Fibroblast of skin of left quadriceps (primary cell): ENCODE results near the gene TBX4.
"Not testable (repeated sequence)": the region's sequence is repeated elsewhere in the genome, so short reads cannot be mapped to it uniquely, and the experiment has no call there.

ENCODE experiments used
- DNase-seq, 2 experiments: peaks; one replicate each; pipeline ENCODE4 v3.0.0-alpha.2; 2013; ENCODE audit warnings: low read depth in 2 of 2

TBX4 gene

DNA sequence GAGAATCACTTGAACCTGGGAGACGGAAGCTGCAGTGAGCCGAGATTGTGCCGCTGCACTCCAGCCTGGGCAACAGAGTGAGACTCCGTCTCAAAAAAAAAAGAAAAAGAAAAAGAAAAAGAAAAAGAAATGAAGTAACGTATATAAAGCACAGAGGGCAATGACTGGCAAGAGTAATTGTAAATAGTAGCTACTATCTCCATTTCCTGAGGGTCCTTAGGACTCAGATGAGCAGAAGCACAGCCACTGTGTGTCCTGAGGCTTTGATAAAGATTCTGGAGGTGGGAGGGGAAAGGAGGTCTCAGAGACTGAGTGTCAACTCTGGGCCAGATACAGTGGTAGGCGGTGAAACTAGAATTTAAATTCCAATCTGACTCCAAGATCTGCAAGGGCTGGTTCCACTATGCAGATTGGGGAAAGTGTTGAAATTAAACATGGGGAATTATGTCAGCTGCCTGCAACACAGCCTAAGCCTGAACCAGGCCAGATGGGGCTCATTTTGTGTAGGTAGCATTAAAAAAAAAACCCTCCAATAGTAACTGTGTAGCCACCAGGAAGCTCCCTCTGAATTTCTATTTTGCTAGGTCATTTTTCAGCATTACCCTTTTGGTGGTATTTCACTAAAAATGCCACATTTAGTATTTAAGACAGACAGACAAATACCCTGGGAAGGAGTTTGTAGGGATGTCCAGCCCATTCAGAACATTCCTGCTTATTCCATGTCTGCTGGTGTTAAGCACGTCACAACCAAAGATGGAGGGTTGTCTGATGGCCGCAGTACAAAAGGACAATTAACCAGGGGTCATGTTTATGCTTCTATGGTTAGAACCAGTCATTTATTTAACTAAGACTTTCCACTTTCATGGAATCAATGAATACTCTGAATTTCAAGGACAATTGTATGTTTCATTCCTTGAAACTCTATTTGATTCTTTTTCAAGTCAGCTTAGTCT, 46.1 kb downstream of the TBX4 start:
- DNase-seq, result no peak

DNA sequence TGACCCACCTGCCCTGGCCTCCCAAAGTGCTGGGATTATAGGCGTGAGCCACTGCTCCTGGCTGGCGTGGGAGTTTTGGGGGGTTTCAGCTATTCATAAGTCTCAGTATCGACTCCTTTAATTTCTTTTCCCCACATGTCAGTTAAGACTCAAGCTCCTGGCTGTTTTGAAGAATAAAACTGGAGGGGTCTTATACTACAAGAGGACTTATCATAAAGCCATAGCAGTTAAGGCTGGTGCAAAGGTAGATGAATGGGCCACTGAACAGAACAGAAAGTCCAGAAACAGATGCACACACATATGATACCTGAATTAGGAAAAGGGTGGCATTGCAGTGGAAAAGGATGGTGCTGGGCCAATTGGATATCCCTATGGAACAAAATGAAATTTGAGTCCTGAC, 47.4 kb downstream of the TBX4 start:
- no peak for DNase-seq

DNA sequence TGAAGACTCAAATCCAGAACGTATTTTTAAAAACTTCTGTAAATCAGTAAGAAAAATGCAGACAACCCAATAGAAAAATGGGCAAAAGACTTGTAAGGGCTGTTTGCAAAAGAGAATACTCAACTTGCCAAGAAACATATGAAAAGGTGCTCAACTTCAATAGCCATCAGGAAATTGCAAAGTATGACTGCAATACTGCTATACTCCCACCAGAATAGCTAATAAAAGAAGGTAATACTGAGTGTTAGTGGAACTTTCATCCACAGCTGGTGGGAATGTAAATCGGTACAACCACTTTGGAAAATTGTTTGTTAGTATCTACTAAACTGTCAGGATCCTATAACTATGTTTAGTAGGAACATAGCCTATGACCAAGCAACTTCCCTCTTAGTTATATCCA, 48.1 kb downstream of the TBX4 start:
- DNase-seq, result no peak

DNA sequence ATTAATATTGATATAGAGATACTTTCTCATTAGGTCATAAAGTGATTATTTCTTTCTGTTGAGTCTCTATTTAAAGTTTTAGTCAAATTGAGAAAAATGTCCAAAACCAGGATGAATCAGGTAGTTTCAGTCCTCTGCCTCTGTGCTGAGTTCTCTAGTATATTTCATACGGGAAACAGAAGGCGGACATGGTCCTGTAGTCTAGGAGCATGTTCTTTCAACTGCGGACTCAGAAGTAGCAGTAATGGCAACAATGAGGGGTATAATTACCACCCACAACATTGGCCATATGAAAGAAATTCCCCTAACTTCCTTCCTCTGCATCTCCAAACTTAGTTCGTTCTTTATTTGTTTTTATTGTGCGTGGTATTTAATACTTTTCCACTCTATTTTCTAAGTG, 50.1 kb downstream of the TBX4 start:
- no peak for DNase-seq

DNA sequence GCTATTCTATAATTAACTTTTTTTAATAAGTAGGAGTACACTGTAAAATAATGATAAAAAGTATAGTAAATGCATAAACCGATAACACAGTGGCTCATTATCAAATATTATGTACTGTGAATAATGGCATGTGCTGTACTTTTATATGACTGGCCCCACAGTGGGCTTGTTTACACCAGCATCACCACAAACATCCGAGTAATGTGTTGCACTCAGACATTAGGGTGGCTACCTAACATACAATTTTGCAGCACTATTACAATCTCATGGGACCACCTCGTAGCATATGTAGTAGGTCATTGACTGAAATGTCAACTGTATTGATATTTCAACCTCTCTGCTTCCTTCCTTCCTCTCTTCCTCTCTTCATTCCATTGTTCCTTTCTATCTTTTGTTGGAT, 51.7 kb downstream of the TBX4 start:
- DNase-seq, result no peak

DNA sequence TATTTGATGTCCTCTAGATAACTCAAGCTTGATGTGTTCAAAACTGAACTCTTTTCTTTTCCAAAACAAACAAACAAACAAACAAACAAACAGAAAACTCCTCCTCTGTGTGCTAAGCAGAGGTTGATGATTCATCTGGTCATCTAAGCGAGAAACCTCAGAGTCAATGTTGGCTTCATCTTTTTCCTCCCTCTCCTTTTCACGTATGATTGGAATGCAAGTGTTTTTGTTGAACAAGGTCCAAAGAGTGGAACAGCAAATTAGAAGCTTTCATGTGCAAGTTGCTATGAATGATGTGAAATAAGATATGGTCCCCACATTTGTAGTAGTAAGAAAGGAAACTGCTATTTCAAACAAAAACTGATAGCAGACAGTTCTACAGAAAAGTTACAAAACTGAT, 52.5 kb downstream of the TBX4 start:
- DNase-seq, result peak; percentile 73 to 75

DNA sequence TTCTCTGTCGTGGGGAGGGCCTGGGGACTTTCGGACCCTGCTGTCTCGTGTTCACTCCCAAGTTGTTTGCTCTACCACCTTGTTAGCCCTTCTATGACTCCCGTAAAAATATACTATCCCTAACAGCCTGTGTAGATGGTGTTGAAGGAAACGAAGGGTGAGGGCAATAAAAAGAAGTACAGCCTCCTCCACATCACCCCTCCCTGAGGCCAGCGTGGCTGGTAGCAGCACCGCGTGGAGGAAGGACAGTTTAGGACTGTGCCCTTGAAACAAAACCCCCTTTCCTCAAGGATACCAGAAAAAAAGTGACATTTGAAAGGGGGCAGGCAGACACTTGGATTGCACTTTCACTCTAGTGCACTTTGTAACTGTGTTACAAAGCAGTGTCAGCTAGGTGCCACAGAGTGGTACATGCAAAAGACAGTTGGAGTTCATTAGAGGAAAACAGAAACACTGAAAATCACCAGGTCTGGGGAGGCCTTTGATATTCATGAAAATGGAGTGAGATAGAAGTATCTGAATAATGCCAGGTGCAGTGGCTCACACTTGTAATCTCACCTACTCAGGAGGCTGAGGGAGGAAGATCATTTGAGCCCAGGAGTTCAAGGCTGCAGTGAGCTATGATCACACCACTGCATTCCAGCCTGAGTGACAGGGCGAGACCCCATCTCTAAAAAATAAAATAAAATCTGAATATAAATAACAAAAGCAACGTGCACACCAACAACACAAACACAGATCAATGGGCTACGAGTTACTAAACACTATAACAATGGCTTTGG, 53.8 kb downstream of the TBX4 start:
- DNase-seq, result no peak

DNA sequence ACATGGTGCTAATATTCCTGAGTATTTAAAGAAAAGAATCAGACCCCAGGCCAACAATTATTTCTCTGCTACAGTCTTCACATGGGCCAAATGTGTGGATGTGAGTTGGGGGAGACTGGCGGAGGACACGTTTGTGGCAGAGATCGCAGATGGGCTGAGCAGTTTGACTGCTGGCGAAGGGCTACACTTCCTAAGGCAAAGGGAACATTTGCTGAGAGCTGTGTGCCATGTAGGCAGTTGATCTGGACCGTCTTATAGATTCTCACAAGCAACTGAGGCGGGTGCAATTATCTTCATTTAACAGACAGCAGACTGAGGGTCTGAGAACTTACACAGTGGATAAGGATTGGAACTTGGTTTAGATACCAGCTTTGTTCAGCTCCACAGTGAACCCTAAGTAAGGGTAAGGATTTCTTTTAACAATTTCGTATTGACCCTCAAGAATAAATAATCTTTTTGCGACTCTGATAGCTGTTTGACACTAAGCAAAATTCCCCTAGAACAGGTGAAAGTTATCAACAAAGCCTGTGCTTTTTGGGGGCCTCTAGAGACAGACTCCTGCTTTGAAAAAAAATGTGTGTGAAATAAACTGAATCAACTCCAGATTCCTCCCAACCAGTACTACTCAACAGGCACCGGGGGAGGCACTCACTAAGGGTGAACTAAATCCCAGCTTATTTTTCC, 55.3 kb downstream of the TBX4 start:
- no peak for DNase-seq

DNA sequence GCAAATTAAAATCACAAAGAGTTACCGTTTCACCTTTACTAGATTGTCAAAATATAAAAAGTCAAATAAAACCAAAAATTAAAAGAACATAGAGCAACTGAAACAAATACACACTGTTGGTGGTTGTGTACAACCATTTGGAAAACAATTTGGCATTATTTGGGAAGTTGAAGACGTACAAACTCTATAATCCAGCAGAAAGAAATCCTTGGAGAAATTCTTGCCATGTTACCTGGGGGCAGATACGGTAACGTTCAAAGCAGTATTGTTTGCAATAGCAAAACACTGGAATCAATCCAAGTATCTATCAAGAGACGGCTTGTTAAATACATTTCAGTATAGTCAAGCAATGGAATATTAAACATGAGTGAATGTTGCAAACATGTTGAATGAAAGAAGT, 56.7 kb downstream of the TBX4 start:
- no peak for DNase-seq

DNA sequence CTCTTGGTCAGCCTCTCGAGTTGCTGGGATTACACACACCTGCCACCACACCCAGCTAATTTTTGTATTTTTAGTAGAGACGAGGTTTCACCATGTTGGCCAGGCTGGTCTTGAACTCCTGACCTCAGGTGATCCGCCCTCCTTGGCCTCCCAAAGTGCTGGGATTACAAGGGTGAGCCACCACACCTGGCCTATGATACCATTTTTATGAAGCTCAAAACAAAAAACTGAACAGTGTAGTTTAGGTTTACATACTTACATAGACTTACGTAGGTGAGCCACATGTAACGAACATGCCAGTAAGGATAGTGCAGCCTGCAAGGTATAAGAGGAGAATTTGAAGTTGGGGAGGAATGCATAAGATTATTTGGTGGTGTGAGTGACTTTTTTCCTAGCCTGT, 57.2 kb downstream of the TBX4 start:
- not testable (repeated sequence) for DNase-seq

DNA sequence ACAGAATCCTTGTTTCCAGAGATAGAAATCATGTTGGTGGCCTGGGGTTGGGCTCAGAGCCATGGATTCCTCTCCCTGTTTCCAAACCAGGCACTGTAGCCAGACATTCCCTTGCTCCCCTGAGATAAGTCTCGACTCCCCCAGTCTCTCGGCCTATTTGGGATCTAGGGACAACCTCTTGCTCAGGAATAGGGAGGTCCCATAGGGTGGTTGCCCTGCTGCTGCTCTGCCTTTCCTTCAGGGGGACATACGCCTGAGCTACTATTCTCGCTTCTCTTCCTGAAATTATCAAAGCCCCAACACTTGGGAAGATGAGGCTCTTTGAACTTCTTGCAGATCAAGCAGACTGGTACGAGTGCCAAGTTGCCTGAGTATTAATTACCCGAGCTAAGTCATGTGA, 58.0 kb downstream of the TBX4 start:
- no peak for DNase-seq

DNA sequence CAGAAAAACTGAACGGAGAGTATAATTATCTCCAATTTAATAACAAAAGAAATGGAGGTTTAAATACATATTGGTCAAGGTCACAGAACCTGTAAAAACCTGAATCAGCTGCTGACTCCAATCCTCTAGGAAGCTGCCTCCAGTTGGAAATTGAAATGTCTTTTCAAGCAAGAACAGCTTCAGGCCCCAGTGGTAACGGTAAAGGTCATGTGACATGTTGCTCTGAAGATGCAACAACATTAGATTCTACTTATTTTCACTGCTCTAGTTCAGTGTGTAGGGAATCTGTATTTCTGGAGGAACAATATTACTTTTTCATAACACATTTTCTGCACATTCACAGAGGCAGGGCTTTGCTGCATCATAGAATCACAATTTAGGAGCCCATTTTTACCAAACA, 58.8 kb downstream of the TBX4 start:
- no peak for DNase-seq

DNA sequence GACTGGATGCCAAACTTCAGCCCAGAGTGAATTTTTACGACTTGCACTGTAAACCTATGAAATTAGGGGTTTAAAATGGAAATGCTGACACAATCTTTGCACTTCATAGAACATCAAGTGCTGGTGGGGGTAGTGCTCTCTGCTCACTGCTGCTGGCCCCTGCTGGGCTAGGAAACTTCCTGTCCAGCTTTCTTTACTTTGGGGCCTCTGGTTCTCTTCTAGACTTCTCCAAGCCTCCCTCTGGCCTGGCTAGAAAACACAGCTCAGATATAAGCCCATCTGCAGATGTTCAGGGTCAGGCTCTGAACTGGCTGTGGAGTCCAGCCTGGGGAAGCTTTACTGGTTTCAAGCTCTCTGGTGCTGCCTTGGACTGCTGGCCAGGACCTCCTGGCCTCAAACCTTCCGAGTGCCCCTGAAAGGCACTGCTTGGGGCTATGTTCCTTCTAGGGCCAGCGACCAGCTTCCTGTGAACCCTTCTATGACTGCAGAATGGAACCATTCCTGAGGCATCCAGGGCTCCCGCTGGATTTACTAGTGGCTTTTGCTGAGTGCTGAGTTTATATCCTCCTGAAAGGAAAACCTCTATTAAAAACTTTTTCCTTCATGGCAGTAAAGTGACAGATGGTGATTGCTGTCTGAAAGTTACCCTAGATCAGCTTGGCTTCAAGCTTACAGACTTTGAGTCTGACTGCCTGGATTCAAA, 59.4 kb downstream of the TBX4 start:
- DNase-seq, result no peak

DNA sequence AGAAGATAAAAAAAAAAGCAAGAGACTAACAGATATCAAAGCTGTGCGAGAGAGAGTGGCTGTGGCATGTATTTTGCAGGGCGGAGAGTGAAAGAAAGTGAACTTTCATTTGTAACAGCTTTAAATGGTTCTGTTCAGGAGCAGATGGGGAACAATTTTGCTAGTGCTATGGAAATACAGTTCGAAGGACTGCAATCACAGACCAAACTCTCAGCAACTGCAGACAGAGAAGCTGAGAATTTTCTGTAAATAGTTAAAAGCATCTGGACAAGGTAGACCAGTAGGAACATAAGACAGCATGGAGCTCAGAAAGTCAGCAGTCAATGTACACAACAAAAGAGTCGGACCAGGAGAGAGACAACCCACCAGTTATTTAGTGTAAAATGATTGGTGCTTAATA, 62.3 kb downstream of the TBX4 start:
- DNase-seq, result no peak

DNA sequence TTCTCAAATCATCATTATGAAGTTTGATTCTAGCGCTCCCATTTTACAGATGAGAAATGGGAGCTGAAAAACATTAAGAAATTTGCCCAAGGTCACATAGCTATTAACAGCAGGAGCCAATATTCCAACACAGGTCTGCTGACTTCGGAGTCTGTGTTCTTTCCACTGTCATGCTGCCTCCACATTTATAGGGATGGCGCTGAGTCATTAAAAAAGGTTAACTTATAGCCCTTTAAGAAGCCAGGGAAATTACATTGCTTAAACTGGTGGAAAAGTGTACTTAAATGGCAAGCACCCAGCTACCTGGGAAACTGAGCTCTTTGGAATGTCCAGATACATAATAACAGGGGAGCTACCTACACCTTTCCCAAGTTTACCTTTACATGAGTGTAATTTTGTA, 65.0 kb downstream of the TBX4 start:
- DNase-seq, result no peak

DNA sequence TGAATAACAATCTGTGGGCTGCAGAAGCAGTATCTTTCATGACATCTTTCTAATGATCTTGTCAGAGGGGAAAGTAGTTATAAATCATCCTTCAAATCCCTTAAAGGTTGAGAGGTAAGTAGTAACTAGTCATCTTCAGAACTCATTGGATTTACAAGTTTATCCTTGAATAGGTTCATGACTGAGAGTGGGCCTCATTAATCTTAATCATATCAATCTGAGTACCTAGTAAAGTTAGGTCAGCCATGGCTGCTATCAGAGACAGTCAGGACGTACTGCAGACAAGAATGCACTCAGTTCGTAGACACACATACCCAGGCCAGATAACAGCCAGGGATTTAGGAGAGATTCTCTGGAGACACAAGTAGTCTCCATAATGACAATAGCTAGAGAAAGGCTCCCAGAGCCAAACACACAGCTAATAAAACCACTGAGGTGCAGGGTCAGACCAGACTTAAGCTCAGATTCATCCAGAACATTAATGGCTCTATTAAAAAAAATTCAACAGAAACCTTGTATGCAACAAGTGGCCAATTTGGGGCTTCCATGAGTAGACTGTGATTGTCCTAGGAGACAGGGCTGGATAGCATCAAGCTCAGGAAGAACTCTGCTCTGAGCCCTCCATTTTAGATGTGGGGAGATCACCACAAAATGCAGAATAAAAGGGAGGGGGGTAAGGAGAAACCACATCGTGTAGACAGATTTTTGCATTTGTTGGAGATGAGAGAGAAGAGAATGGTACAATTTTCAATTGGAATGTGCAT, 65.8 kb downstream of the TBX4 start:
- no peak for DNase-seq

DNA sequence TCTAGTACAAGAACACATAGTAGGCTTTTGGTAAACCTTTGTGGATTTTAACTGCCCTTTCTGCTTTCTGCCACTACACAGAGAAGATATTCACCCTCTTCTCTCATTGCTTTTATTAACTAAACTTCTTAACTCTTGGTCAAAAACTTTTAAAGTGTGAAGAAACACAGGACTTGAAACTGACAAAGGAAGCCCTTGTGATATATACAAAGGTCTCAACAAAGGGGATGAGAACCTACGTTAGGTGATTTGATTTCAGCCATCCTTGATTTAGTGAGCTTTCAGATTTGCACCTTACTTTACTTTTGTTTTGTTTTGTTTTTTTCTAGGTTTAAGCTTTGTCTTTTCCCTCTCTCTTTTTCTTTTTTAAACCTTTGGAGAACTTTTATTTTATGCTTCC, 66.9 kb downstream of the TBX4 start:
- no peak for DNase-seq

DNA sequence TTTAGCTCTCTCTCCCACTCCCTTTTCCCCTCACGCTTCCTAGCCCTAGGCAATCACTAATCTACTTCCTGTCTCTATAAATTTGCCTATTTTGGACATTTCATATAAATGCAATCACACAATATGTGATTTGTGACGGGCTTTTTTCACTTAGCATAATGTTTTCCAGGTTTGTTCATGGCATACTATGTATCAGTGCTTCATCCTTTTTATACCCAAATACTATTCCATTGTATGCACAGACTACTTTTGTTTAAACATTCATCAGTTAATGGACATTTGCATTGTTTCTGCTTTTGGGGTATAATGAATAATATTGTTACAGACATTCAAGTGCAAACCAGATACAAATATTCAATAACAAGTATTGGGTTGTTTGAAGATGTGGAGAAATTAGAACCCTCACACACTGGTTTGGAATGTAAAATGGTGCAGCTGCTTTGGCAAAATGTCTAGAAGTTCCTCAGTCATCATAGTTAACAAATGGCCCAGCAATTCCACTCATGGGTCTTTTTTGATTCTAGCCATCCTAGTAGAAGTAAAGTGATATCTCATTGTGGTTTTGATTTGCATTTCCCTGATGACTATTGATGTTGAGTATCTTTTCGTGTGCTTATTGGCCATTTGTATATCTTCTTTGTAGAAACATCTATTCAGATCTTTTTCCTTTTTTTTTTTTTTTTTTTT, 67.7 kb downstream of the TBX4 start:
- no peak for DNase-seq

DNA sequence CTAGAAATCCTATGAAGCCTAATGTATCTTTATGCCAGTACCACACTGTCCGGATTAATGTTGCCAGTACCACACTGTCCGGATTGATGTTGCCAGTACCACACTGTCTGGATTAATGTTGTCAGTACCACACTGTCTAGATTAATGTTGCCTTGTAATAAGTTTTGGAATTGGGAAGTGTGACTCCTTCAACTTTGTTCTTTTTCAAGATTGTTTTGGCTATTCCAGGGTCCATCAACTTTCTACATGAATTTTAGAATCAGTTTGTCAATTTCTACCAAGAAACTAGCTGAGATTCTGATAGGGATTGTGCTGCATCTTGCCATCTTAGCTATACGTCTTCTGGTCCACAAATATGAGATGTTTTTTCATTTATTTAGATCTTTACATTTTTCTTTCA, 68.7 kb downstream of the TBX4 start:
- no peak for DNase-seq

DNA sequence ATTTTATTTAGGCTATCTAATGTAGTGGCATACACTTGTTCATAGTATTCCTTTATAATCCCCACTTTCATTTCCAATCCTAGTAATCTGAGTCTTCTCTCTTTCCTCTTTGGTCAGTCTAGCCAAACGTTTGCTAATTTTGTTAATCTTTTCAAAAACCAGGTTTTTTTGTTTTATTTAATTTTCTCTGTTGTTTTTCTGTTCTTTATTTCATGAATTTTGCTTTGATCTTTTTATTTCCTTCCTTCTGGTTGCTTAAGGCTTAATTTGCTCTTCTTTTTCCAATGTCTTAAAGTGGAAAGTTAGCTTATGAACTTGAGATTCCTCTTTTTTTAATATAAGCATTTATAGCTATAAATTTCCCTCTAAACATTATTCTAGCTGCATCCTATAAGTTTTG, 69.9 kb downstream of the TBX4 start:
- no peak for DNase-seq

DNA sequence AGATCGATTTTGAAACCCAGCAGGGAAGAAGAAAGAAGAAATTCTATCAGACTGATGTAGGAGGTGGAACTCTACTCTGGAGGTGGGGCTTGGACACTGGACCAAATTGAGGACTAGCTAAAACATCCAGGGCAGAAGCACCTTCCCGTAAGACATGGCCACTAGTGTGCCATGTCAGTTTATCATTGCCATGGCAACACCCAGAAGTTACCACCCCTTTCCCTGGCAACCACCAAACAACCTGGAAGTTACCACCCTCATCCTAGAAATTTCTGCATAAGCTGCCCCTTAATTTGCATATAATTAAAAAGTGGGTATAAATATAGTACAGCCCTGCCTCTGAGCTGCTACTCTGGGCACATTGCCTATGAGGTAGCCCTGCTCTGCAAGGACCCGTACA, 72.1 kb downstream of the TBX4 start:
- DNase-seq, result no peak
